Measurements from ENCODE around the gene SYNJ1. TPM values are rescaled to one million over a fixed set of nuclear protein-coding genes. Genes with fewer than 3 reads are reported as not detected.

SYNJ1 gene
- total and polyA plus RNA-seq, 10 of the 15 experiments (the other 5 are each of a cell fraction or from before 2014, with no cell fraction given) = 1.2 to 7.0 (median 3.5) TPM

DNA sequence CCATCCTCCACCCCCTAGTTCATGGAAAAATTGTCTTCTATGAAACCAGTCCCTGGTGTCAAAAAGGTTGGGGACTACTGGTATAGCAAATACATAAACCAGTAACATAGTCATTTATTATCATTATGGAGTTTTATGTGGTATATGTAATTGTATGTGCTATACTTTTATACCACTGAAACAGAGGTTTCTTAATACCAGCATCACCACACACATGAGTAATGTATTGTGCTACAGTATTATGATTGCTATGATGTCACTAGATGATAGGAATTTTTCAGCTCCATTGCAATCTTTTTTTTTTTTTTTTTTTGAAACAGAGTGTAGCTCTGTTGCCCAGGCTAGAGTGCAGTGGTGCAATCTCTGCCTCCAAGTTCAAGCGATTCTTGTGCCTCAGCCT is 49.5 kb upstream of the SYNJ1 start:
- Histone ChIP-seq H2AFZ (ENCODE audit: control insufficient read depth, low read depth, low read length) (no peak overlapping the region), H3K79me2 (ENCODE audit: control insufficient read depth, insufficient read depth, low read length) (peaks cover 3% of the 10 kb centered on the region), H3K27me3 (replicated peaks in 1 of 2; ENCODE audit: control insufficient read depth in 2 of 2, insufficient read depth in 2 of 2, low read length in 1 of 2) (no peaks in the 10 kb centered on the region), H3K4me3 (no peak overlapping the region), H4K20me1 (ENCODE audit: control insufficient read depth, insufficient read depth) (no peaks in the 10 kb centered on the region), H3K4me2 (ENCODE audit: control insufficient read depth, insufficient read depth) (no peak overlapping the region), H3K4me1 (ENCODE audit: control insufficient read depth, insufficient read depth, low read length) (no peaks in the 10 kb centered on the region), H3K27ac (ENCODE audit: control insufficient read depth, insufficient read depth) (no peak overlapping the region), H3K9me3 (replicated peaks; ENCODE audit: control insufficient read depth, insufficient read depth, low read length) (no peaks in the 10 kb centered on the region), H3K36me3 (ENCODE audit: control insufficient read depth in 2 of 2, insufficient read depth in 2 of 2, low read length in 1 of 2) (no peaks in the 10 kb centered on the region; a peak in 1 of 4 replicates), H3K9ac (ENCODE audit: control insufficient read depth, insufficient read depth, low read length) (no peak overlapping the region)
- intact Hi-C loops (cut with micrococcal nuclease; ENCODE audit: unreplicated experiment) (no loop called here), in situ Hi-C loops (cut with MboI) (no loop called here)
- DNase-seq (ENCODE audit: low read depth, low spot score) (no peak), FAIRE-seq (no peak), ATAC-seq (no peak)
- POLR2A ChIA-PET = interaction anchor here (0.6 to 0.9 kb wide), 3 partner anchors 42 to 703 kb away, joined by 3 to 4 read pairs (median 3); partner anchors contain the start of gene TMEM50B
- no peak for TF ChIP-seq MTA2 (IDR thresholded peaks at IDR 0.05; ENCODE audit: low read depth)
- TF ChIP-seq, protein P1, sequence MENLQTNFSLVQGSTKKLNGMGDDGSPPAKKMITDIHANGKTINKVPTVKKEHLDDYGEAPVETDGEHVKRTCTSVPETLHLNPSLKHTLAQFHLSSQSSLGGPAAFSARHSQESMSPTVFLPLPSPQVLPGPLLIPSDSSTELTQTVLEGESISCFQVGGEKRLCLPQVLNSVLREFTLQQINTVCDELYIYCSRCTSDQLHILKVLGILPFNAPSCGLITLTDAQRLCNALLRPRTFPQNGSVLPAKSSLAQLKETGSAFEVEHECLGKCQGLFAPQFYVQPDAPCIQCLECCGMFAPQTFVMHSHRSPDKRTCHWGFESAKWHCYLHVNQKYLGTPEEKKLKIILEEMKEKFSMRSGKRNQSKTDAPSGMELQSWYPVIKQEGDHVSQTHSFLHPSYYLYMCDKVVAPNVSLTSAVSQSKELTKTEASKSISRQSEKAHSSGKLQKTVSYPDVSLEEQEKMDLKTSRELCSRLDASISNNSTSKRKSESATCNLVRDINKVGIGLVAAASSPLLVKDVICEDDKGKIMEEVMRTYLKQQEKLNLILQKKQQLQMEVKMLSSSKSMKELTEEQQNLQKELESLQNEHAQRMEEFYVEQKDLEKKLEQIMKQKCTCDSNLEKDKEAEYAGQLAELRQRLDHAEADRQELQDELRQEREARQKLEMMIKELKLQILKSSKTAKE (IDR thresholded peaks at IDR 0.05; ENCODE audit: low read depth, poor library complexity, severe bottlenecking) = no peak
- TF ChIP-seq, protein P2, sequence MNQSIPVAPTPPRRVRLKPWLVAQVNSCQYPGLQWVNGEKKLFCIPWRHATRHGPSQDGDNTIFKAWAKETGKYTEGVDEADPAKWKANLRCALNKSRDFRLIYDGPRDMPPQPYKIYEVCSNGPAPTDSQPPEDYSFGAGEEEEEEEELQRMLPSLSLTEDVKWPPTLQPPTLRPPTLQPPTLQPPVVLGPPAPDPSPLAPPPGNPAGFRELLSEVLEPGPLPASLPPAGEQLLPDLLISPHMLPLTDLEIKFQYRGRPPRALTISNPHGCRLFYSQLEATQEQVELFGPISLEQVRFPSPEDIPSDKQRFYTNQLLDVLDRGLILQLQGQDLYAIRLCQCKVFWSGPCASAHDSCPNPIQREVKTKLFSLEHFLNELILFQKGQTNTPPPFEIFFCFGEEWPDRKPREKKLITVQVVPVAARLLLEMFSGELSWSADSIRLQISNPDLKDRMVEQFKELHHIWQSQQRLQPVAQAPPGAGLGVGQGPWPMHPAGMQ (IDR thresholded peaks at IDR 0.05; ENCODE audit: borderline replicate concordance) = no peak
- no peak for TF ChIP-seq CHD1 (IDR thresholded peaks at IDR 0.05; ENCODE audit: low read depth, low read length)
- WGBS (ENCODE audit: insufficient coverage, insufficient replicate concordance, low lambda C conversion rate, missing lambda C conversion rate) = 80% methylated on average over 1 of the region's 1 CpG
- BruUV-seq (replicated peaks) = no TSS peak
- RAD21 ChIA-PET (ENCODE audit: unreplicated experiment) = no interaction called here
- SMC1A ChIA-PET (ENCODE audit: uncharacterized antibody, unreplicated experiment) = no interaction called here
- CTCF ChIA-PET = no interaction called here
